ENCODE measurements around the gene GLB1L3.

The GLB1L3 gene

GRCh38 chr11:134365011-134365925, 89.1 kb downstream of the GLB1L3 start:
- DNase-seq = no peak

- DNase-seq = no peak
These were observed 90.1 kb downstream of the GLB1L3 start for GRCh38 chr11:134366254-134366653.

- DNase-seq = no peak
These were observed 91.6 kb downstream of the GLB1L3 start for GRCh38 chr11:134367781-134368180.
